GM18520 (cell line): ENCODE results near the gene WNT7A.

ENCODE experiments used
- ATAC-seq: cut with Tn5 transposase; IDR thresholded peaks from one replicate; pipeline ENCODE4 v1.9.1; 2021; ENCODE audit not compliant: unreplicated experiment

WNT7A gene

GRCh38 chr3:13885704-13886010 is 5.8 kb upstream of the WNT7A start:
- no peak for ATAC-seq

DNA sequence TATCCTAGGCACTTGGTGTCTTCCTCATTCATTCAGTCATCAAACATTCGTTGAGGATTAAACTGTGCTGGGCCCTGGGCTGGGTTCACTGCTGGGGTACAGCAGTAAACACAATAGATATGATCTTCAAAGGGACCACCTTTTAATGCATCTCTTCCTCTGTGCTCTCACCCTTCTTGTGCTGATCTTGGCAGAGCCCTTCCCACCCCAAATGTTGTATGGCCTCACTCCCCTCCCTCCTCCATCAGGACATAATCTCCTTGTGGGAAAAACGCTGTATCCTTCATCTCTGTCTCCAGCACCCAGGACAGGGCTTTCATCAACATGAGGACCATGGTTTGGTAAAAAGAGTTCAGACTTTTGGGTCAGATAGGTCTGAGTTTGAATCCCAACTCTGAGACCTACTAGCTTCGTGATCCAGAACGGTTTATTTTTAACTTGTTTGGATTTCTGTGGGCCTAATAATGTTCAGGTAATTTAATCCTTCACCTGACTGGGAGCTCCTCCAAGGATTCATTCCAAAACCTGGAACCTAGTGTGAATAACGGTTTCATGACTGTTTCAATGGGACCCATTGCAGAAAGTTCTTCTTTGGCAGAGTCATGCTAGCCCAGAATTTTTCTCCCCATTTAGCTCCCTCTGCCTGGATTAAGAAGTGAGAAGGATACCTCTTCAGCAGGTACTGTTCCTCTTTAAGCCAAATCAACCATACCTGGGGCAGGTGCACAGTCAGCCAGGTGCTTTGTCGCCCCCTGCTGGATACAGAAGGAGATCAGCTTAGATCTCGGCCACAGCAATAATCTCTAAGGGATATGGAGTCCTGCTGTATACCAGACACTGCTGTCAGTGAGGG is 5.2 kb upstream of the WNT7A start:
- no peak for ATAC-seq

GRCh38 chr3:13883681-13884080 is 3.8 kb upstream of the WNT7A start:
- no peak for ATAC-seq

- ATAC-seq: no peak
Measured at GRCh38 chr3:13882876-13883275, 3.0 kb upstream of the WNT7A start.

DNA sequence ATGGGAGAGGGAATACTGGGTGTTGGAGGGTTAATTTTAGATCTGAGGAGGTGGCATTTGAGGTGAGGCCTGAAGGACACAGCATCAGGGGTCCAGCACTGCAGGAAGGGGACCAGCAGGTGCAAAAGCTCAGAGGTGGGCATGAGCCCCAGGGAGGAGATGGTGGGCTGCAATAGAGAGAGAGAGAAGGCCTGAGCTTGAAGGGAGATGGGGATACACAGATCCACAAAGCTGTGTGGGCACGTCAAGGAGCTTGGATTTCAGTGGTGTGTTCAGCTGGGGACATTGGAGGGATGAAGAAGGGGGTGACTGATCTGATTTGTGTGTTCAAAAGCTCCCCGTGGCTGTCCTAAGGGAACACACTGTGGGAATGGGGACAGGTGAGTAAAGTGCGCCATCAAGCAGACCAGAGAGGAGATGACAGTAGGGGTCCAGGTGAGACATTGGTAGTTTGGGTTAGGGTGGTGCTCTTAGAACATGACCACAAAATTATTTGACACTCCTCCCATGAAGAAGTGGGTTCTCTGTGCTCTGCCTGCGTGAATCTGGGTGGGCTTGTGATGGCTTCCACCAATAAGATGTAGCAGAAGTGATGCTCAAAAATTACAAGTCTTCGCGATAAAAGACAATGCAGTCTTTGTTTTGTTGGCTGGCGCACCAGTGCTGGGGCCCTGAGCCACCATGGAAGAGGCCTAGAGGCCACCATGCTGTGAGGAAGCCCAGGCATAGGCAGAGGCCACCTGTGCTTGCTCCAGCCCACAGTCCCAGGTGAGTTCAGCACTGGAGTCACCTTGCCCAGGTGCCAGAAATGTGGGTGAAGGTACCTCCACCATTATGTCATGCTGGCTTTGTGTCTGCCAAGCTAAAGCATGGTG is 1.9 kb upstream of the WNT7A start:
- ATAC-seq: no peak

GRCh38 chr3:13880811-13881156 is 913 bp upstream of the WNT7A start:
- no peak for ATAC-seq

- no peak for ATAC-seq
Measured at GRCh38 chr3:13879102-13879945, 547 bp downstream of the WNT7A start.

GRCh38 chr3:13878281-13879101 is 1.4 kb downstream of the WNT7A start:
- no peak for ATAC-seq

DNA sequence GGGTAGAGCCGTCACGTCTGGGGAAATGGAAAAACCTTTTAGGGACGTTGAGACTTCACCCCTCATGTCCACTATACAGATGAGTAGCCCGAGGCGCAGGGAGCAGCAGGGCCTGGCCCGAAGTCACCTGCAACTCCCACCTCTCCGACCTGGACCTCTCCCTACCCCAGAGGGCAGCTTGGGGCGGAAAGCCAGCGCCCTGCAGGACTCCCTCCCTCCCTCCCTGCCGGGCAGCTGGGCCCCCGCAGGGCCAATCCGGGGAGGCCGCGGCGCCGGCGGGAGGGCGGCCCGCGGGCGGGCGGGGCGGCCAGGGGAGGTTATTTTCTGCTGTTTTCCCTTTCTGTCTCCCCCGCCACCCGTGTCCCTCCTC is 2.0 kb downstream of the WNT7A start:
- ATAC-seq: no peak

GRCh38 chr3:13876451-13877100 is 3.3 kb downstream of the WNT7A start:
- no peak for ATAC-seq

DNA sequence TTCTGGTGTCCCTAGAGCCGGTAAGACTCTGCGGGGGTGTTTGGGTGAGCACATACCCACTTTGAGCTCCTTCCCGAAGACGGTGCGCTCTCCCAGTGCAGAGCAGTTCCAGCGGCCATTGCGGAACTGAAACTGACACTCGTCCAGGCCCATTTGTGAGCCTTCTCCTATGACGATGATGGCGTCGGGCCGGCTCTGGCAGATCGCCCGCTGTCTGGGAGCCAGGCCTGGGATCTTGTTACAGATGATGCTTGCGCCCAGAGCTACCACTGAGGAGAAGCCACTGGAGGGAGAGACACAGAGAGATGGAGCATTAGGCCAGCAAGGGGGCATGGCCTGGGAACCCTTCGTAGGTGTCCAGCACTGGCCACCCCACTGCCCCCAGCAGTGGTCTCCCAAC is 5.0 kb downstream of the WNT7A start:
- ATAC-seq: no peak

DNA sequence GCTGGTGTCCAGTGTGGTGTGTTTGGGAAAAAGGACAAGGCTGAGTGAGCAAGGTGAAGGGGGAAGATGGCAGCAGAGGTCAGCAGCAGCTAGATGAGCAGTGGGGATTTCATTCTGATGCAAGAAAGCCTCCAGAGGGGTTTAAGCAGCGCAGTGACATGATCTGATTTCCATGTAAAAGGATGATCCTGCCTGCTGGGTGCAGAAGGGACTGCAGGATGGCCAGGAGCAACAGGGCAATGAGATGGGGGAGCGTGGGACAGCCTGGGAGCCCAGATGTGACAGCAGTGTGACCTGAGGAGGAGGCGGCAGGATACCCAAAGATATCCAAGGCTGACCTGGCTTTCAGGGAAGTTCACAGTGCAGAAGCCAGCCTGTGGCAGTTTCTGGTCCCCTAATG is 6.1 kb downstream of the WNT7A start:
- ATAC-seq: no peak

GRCh38 chr3:13872451-13872850 is 7.4 kb downstream of the WNT7A start:
- no peak for ATAC-seq

GRCh38 chr3:13871791-13872190 is 8.1 kb downstream of the WNT7A start:
- ATAC-seq: no peak

DNA sequence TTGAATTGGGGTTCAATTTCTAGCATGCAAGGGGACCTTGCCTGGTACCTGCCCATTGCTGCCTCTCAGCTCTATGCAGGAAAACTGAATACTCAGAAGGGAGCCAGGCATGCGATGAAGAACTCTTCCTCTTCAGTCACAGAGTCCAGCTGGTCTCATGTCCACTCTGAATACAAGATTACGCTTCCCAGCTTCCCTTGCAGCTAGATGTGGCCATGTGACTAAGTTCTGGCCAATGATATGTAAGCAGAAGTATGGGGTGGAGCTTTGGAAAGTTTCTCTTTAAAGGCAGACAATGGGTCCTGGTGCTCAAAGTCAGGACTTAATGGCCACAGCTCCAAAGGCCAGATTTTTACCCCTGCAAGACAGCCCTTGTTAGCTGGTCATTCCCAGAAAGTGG is 9.0 kb downstream of the WNT7A start:
- no peak for ATAC-seq

- no peak for ATAC-seq
Measured at GRCh38 chr3:13869761-13870343, 10.0 kb downstream of the WNT7A start.

GRCh38 chr3:13868844-13869724 is 10.8 kb downstream of the WNT7A start:
- no peak for ATAC-seq

GRCh38 chr3:13867732-13868131 is 12.1 kb downstream of the WNT7A start:
- no peak for ATAC-seq
